SK-N-SH treated with all-trans-retinoic acid at 6 μM for 48 hours (cell line): ENCODE data around the gene FAM53A.

ENCODE experiments used
- ATAC-seq: fragments of 200-7000 bp; cut with Tn5 transposase; 3 replicates; pipeline ENCODE4 v1.9.1; 2020; ENCODE audit warnings: mild to moderate bottlenecking, moderate library complexity
- ARNTL ChIP-seq: fragments of 450-650 bp; formaldehyde crosslinking; IDR thresholded peaks from 2 replicates; pipeline ENCODE4 v1.5.0; 2020; ENCODE audit warnings: low read depth, mild to moderate bottlenecking, moderate library complexity, borderline replicate concordance
- BACH2 ChIP-seq: fragments of 250-450 bp; sonication (Bioruptor Pico); IDR thresholded peaks from 2 replicates; pipeline ENCODE4 v1.9.0; 2021; ENCODE audit warnings: mild to moderate bottlenecking, borderline replicate concordance
- CSDC2 ChIP-seq: fragments of 250-450 bp; sonication (Bioruptor Pico); IDR thresholded peaks from 2 replicates; pipeline ENCODE4 v1.5.0; 2020; ENCODE audit warnings: mild to moderate bottlenecking, moderate library complexity
- CSRNP3 ChIP-seq: fragments of 250-450 bp; sonication (Bioruptor Pico); IDR thresholded peaks from 2 replicates; pipeline ENCODE4 v1.5.1; 2021; ENCODE audit warnings: mild to moderate bottlenecking, moderate library complexity
- GLIS3 ChIP-seq: fragments of 250-450 bp; sonication (Bioruptor Pico); IDR thresholded peaks from 2 replicates; pipeline ENCODE4 v1.5.0; 2020; ENCODE audit warnings: mild to moderate bottlenecking, moderate library complexity
- OSR1 ChIP-seq: fragments of 250-450 bp; sonication (Bioruptor Pico); IDR thresholded peaks from 2 replicates; pipeline ENCODE4 v1.8.0; 2022; ENCODE audit warnings: moderate library complexity, mild to moderate bottlenecking, inconsistent platforms
- POU6F1 ChIP-seq: fragments of 250-450 bp; sonication (Bioruptor Pico); IDR thresholded peaks from 2 replicates; pipeline ENCODE4 v1.8.0; 2021; ENCODE audit warnings: low read depth, mild to moderate bottlenecking, moderate library complexity, borderline replicate concordance
- PPARA ChIP-seq: fragments of 250-450 bp; sonication (Bioruptor Pico); IDR thresholded peaks from 2 replicates; pipeline ENCODE4 v1.5.0; 2020; ENCODE audit warnings: mild to moderate bottlenecking, borderline replicate concordance
- RARB ChIP-seq: fragments of 250-450 bp; sonication (Bioruptor Pico); IDR thresholded peaks from 2 replicates; pipeline ENCODE4 v1.8.0; 2021; ENCODE audit warnings: mild to moderate bottlenecking, moderate library complexity
- SNAI2 ChIP-seq: fragments of 250-450 bp; sonication (Bioruptor Pico); IDR thresholded peaks from 2 replicates; pipeline ENCODE4 v1.5.0; 2020; ENCODE audit warnings: mild to moderate bottlenecking, moderate library complexity
- TCF4 ChIP-seq: fragments of 250-450 bp; sonication (Bioruptor Pico); IDR thresholded peaks from 2 replicates; pipeline ENCODE4 v1.8.0; 2021; ENCODE audit warnings: mild to moderate bottlenecking, moderate library complexity, borderline replicate concordance
- TOX ChIP-seq: fragments of 250-450 bp; sonication (Bioruptor Pico); IDR thresholded peaks from 2 replicates; pipeline ENCODE4 v1.8.0; 2021; ENCODE audit warnings: mild to moderate bottlenecking, moderate library complexity, borderline replicate concordance
- TSHZ2 ChIP-seq: fragments of 250-450 bp; sonication (Bioruptor Pico); IDR thresholded peaks from 2 replicates; pipeline ENCODE4 v1.5.0; 2020; ENCODE audit warnings: mild to moderate bottlenecking, moderate library complexity
- ZFP3 ChIP-seq: fragments of 250-450 bp; sonication (Bioruptor Pico); IDR thresholded peaks from 2 replicates; pipeline ENCODE4 v1.5.0; 2020; ENCODE audit warnings: mild to moderate bottlenecking, moderate library complexity
- ZFP30 ChIP-seq: fragments of 450-650 bp; formaldehyde crosslinking; IDR thresholded peaks from 2 replicates; pipeline ENCODE4 v1.5.0; 2022; ENCODE audit warnings: mild to moderate bottlenecking, moderate library complexity
- ZNF565 ChIP-seq: fragments of 450-650 bp; formaldehyde crosslinking; conservative IDR thresholded peaks from 2 replicates; pipeline ENCODE4 v1.5.0; 2020; ENCODE audit warnings: low read depth, mild to moderate bottlenecking, moderate library complexity
- ZNF70 ChIP-seq: fragments of 450-650 bp; formaldehyde crosslinking; IDR thresholded peaks from 2 replicates; pipeline ENCODE4 v1.5.0; 2020; ENCODE audit warnings: mild to moderate bottlenecking, moderate library complexity
- ZNF8 ChIP-seq: fragments of 450-650 bp; formaldehyde crosslinking; IDR thresholded peaks from 2 replicates; pipeline ENCODE4 v1.5.0; 2020; ENCODE audit warnings: mild to moderate bottlenecking, moderate library complexity
- TF ChIP-seq, protein P1 (sequence below): fragments of 250-450 bp; sonication (Bioruptor Pico); IDR thresholded peaks from 2 replicates; pipeline ENCODE4 v1.5.1; 2020; ENCODE audit warnings: low read depth, mild to moderate bottlenecking, moderate library complexity

FAM53A gene

GRCh38 chr4:1612278-1613098, 71.6 kb downstream of the FAM53A start:
- no peak for ATAC-seq
- TF ChIP-seq TOX (CRISPR knock-in tag) (no peak), ZNF70 (CRISPR knock-in tag) (no peak), PPARA (CRISPR knock-in tag) (no peak), ZFP3 (CRISPR knock-in tag) (no peak), ZNF565 (CRISPR knock-in tag) (no peak), ZFP30 (no peak), RARB (no peak), CSDC2 (no peak), BACH2 (CRISPR knock-in tag) (no peak), CSRNP3 (CRISPR knock-in tag) (no peak), POU6F1 (CRISPR knock-in tag) (no peak)

GRCh38 chr4:1611501-1611870, 72.6 kb downstream of the FAM53A start:
- TF ChIP-seq OSR1 (CRISPR knock-in tag) (no peak), CSRNP3 (CRISPR knock-in tag) (no peak), TCF4 (CRISPR knock-in tag) (no peak), TSHZ2 (CRISPR knock-in tag) (no peak), ZNF8 (CRISPR knock-in tag) (no peak), BACH2 (CRISPR knock-in tag) (no peak), ARNTL (CRISPR knock-in tag) (no peak), GLIS3 (CRISPR knock-in tag) (no peak), ZNF70 (CRISPR knock-in tag) (no peak), ZFP3 (CRISPR knock-in tag) (no peak)
- TF ChIP-seq, protein P1, sequence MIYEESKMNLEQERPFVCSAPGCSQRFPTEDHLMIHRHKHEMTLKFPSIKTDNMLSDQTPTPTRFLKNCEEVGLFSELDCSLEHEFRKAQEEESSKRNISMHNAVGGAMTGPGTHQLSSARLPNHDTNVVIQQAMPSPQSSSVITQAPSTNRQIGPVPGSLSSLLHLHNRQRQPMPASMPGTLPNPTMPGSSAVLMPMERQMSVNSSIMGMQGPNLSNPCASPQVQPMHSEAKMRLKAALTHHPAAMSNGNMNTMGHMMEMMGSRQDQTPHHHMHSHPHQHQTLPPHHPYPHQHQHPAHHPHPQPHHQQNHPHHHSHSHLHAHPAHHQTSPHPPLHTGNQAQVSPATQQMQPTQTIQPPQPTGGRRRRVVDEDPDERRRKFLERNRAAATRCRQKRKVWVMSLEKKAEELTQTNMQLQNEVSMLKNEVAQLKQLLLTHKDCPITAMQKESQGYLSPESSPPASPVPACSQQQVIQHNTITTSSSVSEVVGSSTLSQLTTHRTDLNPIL (CRISPR knock-in tag): no peak
- TF ChIP-seq, all 23 proteins: peak for 0
- no peak for ATAC-seq

- no peak for ATAC-seq
- TF ChIP-seq CSDC2 (no peak), PPARA (CRISPR knock-in tag) (no peak), ZNF70 (CRISPR knock-in tag) (no peak), CSRNP3 (CRISPR knock-in tag) (no peak), POU6F1 (CRISPR knock-in tag) (no peak), TCF4 (CRISPR knock-in tag) (no peak), SNAI2 (no peak), BACH2 (CRISPR knock-in tag) (no peak), ZNF8 (CRISPR knock-in tag) (no peak), TOX (CRISPR knock-in tag) (no peak), RARB (no peak)
- TF ChIP-seq, protein P1 (CRISPR knock-in tag): no peak
These were observed 73.2 kb downstream of the FAM53A start for GRCh38 chr4:1610791-1611500.
